PC-9 (cell line): ENCODE results near the gene AHI1.

Experiments
- CTCF ChIP-seq: fragments of 200-600 bp; sonication (generic); conservative IDR thresholded peaks from 2 replicates; pipeline ENCODE4 v1.6.1; 2017; ENCODE audit warnings: mixed run types, antibody characterized with exemption, mild to moderate bottlenecking, moderate library complexity
- EZH2 ChIP-seq: fragments of 200-600 bp; sonication (generic); IDR thresholded peaks from 2 replicates; pipeline ENCODE4 v1.8.0; 2017; ENCODE audit warnings: antibody characterized with exemption, low read depth

GRCh38 chr6:135236319-135236718 lies 261.2 kb downstream of the AHI1 start:
- no peak for TF ChIP-seq EZH2
- no peak for TF ChIP-seq CTCF
